Middle frontal gyrus (tissue), 1 donor: Measurements from ENCODE around the gene TRAK1.

Experiments used
- DNase-seq: peaks from one replicate; pipeline ENCODE4 v3.0.0-alpha.2; 2015; ENCODE audit warnings: low spot score; ENCODE audit errors: extremely low spot score

TRAK1 gene

GRCh38 chr3:42066516-42067181, 24.5 kb upstream of the TRAK1 start:
- no peak for DNase-seq

- DNase-seq, result no peak
Observed at GRCh38 chr3:42067326-42067725, 23.8 kb upstream of the TRAK1 start.

GRCh38 chr3:42068303-42069088, 22.7 kb upstream of the TRAK1 start:
- DNase-seq, result no peak

DNA sequence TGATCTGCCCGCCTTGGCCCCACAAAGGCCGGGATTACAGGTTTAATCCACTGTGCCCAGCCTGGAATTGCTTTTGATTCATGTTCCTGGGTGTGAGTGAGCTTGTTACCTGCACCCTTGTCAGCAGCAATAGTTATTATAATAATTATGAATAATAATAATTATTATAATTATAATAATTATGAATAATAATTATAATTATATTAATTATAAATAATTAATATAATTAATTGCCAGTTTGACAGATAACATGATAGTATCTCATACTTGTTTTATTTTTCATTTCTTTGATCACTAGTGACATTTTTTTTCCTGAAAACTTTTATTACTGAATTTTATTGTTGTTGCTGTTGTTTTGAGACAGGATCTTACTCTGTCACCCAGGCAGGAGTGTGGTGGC, 21.1 kb upstream of the TRAK1 start:
- DNase-seq, result no peak

GRCh38 chr3:42070524-42070923, 20.6 kb upstream of the TRAK1 start:
- DNase-seq, result no peak

- DNase-seq, result peak; percentile 69
Observed at GRCh38 chr3:42071904-42072812, 19.0 kb upstream of the TRAK1 start.

DNA sequence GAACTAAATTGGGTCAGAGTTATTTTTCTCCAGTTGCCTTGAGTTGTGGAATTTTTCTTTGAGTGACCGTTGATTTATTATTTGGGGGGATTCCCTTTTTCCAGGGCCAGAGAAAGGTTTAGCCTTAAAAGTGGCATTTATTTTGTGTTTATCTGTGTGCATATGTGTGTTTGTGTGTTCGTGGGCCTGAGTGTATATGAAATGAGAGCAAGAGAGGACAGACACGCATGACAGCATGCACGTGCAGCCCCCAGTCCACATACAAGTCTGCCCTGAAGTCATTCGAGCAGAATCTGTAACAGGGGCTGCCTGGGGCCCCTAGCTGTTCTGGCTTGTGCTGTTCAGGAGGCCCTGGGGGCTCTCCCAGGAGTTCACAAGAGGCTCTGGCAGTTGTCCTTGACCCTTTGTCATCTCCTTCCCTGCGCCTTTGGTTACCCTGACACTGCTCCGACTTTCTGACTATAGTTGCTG, 18.3 kb upstream of the TRAK1 start:
- DNase-seq, result no peak

GRCh38 chr3:42077785-42078184, 13.4 kb upstream of the TRAK1 start:
- peak; percentile 47 for DNase-seq

DNA sequence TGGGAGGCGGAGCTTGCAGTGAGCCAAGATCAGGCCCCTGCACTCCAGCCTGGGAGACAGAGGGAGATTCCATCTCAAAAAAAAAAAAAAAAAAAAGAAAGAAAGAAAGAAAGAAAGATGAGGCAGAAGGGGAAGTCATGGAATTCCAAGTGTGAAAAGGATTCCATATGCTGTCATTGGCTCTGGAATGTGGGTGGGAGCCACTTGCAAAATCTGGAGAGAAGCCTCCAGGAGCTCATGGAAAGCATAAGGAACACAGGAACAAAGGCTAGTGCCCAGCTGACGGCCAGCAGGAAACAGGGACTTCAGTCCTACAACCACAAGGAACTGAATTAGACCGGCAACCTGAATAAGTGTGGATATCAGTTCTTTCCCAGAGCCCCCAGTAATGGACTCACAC, 12.5 kb upstream of the TRAK1 start:
- DNase-seq, result no peak

DNA sequence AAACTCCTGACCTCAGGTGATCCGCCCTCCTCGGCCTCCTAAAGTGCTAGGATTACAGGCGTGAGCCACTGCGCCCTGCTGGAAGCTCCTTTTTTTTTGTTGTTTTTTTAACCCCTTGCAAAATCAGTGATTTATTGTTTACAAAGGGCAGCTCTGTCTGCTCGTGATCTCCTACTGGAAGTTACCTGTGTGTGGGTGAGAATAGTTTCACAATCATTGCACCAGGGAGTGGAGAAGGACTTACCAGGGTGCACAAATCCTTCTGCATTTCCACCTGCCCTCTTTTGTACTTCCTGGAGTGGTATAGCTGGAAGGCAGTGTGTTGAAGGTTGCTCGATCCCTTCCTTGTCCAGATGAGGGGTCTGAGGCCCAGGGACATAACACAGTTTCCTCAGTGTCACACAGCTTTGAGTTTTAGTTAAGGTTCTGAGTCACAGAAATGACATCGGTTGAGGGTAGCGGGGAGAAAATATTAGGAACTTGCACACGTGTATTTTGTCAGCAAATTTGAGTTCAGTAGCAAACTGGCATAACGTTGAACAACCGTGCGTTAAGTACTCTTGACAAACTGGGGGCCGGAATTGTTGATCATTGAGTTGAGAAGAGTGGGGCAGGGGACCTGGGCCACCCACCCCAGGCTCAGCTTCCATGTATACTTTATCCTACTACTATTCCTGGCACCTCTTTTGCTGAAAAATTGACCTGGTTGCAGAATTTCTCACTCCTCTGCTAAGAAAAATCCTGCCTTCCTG, 11.3 kb upstream of the TRAK1 start:
- no peak for DNase-seq

DNA sequence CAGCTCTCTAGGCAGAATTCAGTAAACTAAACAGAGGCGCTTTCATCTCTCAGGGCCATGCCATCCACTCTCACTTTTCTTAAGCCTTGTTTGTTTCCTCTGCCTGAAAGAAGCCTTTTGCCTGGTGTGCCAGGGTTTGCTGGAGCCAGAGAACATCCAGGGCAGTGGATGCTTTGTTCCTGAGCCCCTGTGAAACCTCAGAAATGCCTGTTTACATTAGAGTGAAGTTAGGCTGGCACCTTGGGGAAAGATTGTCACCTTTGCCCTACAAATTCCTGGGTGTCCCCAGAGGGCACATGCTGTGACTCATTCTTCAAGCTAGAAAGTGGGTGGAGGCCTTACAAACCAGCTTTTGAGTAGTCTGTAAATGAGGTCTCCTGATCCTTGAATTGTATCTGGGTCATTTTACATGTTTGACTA, 10.7 kb upstream of the TRAK1 start:
- DNase-seq, result no peak

GRCh38 chr3:42081838-42082473, 9.2 kb upstream of the TRAK1 start:
- DNase-seq, result no peak

DNA sequence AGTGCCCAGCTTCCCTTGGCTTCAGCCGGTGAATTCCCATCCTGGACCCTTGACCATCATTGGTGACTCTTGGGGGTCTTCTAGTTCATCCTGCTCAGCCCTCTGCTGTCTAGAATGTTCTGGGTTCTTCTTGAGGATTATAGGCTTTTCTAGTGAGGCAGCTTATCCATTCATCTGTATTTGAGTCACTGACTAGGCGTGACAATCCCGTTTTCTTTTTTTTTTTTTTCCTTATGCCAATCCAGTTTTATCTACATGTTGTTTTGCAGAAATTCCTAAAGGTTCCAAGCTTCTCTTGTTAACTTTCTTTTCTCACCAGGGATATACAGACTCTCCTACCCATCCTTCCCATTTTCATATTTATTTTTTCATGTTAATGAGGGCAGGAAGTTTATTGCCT, 6.6 kb upstream of the TRAK1 start:
- DNase-seq, result no peak

GRCh38 chr3:42085641-42086376, 5.3 kb upstream of the TRAK1 start:
- no peak for DNase-seq

DNA sequence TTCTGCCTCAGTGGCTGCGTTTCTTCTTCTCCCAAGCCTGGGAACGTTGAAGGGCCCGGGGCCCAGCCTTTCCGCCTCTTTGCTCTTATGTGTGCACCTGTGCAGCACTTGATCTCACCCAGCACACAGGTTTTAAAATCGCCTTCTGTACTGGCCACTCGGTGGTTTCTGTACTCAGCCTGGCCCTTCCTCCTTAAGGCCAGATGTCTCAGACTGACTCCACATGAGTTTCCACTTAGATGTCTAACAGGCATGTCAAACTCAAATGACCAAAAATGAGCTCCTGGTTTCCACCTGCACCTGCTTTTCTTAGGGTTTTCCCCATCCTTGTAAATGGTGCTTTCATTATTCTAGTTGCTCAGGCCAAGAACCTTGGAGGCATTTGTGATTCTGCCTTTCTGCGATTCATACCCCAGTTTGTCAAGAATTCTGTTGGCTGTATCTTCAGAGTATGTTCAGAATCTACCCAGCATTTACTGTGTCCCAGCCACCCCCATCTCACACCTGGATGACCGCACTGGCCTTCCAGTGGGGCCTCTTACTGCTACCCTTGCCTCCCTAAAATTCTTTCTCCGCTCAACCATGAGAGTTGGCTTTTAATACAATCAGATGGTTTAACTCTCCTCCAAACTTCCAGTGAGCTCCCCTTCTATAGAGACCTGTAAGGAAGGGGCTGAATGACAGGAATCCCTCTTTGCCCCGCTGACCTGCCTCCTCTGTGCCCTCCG, 2.2 kb upstream of the TRAK1 start:
- DNase-seq, result no peak

DNA sequence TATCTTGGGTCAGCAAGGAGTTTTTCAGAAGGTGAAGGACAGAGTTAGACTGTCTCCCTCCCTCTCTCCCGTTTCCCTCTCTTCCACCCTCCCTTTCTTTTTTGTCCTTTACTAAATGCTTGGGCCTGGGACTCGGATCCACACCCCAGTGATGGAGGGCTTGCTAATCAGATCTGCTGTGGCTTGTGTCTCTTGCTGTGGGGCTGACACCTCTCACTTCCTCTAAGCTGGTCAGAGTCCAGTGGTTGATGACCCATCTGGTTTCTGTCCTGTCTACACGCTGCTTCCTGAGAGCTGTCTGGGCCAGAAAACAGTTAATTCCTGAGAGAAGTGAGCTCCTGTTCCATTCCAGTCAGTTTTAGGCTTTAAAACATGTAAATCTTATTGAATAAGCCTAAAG, 849 bp downstream of the TRAK1 start:
- no peak for DNase-seq

DNA sequence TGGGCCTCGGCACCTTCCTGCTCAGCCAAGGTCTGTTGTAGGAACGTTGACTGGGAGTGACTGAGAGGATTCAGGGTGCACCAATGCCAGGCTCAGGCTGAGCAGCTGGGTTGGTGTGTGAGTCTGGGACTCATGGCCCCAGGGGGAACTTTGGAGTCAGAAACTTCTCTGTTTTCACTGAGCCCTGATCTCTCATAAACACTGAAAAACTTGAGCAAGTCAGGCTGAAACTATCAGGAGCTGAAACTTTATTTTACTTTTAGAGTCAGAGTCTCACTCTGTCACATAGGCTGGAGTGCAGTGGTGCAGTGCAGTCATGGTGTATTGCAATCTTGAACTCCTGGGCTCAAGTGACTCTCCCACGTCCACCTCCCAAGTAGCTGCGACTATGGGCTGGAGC, 3.0 kb downstream of the TRAK1 start:
- DNase-seq, result no peak

DNA sequence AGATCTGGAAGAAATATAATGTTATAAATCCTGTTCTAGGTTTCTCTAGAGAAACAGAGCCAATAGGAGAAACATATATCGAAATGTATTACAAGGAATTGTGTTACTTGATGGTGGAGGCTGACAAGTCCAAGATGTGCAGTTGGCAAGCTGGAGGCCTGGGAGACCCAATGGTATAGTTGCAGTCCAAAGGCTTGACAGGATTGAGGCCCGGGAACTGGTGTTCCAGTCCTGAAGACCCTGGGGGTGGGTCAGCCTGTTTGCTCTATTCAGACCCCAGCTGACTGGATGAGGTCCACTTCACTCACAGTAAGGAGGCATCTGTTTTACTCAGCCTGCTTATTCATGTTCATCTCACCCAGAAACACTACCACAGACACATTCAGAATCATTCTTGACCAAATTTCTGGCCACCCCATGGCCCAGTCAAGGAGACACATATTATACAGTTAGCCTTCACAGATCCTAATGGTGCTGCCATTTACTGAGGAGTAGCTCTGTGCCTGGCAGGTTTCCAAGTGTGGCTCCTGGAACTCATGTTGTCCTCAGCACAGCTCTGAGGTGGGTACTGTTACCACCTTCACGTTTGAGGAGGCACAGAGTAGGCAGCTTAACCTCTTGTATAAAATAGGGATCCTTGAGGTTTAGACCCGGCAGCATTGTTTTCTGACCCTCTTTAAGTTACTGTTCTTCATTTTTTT, 3.7 kb downstream of the TRAK1 start:
- no peak for DNase-seq

GRCh38 chr3:42095540-42095939, 4.4 kb downstream of the TRAK1 start:
- no peak for DNase-seq
